Testis (tissue), 2 donors: ENCODE measurements around the gene CDH22.

Experiments
- CTCF ChIP-seq, 3 experiments: fragments of 450-650 bp in 2 of 3; fragments of 200-600 bp in 1 of 3; sonication (generic) in 1 of 3; IDR thresholded peaks; one replicate each; pipeline ENCODE4 v1.5.1; 2016 to 2019; ENCODE audit warnings: antibody characterized with exemption in 3 of 3, mild to moderate bottlenecking in 2 of 3, moderate library complexity in 1 of 3
- POLR2A ChIP-seq: fragments of 450-650 bp; IDR thresholded peaks from one replicate; pipeline ENCODE4 v1.6.1; 2017; ENCODE audit warnings: antibody characterized with exemption, mild to moderate bottlenecking, moderate library complexity

GRCh38 chr20:46226602-46227001, 81.7 kb downstream of the CDH22 start:
- TF ChIP-seq CTCF (IDR thresholded peaks at IDR 0.05) (no peak), POLR2A (no peak)
